HG03565 (cell line): ENCODE measurements around the gene GNAZ.
"Not testable (repeated sequence)": the region's sequence is repeated elsewhere in the genome, so short reads cannot be mapped to it uniquely, and the experiment has no call there.

Experiments
- ATAC-seq: cut with Tn5 transposase; IDR thresholded peaks from one replicate; pipeline ENCODE4 v1.9.1; 2021; ENCODE audit warnings: mild to moderate bottlenecking, moderate library complexity; ENCODE audit not compliant: unreplicated experiment

Gene GNAZ

DNA sequence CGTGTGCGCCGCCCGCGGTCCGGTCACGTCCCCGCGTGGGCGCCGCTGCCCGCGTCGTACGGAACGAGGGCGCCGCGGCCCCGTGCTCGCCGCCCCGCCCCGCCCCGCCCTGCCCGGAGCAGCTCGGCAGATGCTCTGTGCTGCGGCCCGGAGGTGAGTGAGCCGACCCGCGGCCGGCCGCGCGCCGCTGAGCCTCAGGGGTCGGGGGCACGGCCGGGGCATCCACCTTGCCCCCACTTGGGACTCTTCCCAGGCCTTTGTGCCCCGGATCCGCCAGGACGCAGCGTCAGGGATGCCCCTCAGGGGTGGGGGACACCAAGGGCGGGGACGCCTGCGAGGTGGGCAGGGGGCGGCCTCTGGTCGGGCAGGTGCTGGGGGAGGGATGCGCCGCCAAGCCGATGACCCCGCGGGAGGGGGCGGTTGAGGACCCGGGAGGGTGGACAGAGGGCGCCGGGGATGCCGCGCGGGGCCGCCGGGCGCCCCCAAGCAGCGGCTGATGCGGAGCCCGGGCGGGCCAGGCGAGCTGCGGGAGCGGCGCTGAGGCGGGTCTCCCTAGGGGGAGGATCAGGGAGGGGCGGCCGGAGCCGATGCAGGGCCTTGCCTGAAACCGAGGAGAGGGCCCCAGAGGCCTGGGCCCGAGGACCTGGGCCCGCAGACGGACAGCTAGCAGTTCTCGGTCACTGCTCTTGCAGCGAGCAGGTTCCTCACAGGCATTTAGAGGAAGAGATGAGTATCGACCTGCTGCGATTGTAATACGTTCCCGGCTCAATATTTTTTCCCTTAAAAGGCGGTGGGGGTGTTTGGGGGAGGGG lies at the start of gene GNAZ:
GNAZ (plus strand) TSS at position 102 of the 812 bp plus-strand sequence. CDS start 25,177 bp downstream, outside the sequence.
- no peak for ATAC-seq

DNA sequence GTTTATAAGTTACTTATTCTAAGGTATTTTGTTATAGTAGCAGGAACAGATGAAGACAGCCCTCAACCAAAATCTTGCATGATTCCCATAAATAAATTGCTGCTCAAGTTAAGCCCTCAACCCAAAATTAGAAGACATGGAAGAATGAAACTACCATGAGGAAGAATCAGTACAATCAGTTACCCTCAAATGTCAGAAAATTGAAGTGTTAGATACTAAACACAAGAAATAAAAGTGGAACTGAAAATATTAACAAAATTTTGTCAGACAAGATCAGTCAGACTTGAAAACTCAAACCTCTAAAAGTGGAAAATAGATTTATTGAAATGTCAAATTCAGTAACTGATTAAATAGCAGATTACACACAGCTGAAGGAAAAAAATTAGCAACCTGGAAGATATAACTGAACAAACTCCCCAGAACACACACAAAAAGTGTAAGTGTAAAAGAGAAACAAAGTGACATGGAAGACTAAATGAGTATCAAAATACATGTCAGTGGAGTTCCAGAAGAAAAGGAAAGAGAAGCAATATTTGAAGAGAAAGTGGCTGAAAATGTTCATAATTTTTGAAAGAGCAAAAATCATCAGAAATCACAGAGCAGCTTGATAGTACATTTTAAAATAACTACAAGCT lies 49.5 kb upstream of the GNAZ start:
- ATAC-seq: no peak

GRCh38 chr22:23021660-23022353 lies 48.5 kb upstream of the GNAZ start:
- not testable (repeated sequence) for ATAC-seq

DNA sequence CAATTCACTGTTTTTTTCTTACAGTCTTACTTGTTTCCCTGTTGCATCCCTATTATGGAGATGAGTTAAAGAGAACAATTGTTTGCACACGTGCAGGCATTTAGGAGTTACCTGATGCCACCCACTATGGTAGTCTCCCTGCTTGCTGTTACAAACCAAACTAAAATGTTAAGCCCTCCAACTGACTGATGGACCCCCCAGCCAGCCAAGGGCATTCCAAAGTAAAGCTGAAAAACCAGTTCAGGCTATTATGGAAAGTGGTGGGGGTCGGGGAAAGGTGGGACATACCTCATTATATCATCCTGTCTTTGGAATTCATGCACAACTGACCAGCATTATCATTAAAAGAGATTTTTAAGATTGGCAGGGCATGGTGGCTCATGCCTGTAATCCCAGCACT lies 47.0 kb upstream of the GNAZ start:
- ATAC-seq: no peak

- no peak for ATAC-seq
Measured at GRCh38 chr22:23026777-23027176, 43.5 kb upstream of the GNAZ start.

DNA sequence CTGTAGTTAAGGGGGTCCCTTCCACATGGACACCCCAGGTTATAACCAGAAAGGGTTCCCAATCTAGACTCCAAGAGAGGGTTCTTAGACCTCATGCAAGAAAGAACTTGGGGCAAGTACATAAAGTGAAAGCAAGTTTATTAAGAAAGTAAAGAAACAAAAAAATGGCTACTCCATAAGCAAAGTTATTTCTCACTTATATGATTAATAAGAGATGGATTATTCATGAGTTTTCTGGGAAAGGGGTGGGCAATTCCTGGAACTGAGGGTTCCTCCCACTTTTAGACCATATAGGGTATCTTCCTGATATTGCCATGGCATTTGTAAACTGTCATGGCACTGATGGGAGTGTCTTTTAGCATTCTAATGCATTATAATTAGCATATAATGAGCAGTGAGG lies 42.5 kb upstream of the GNAZ start:
- not testable (repeated sequence) for ATAC-seq

GRCh38 chr22:23029521-23030228 lies 40.6 kb upstream of the GNAZ start:
- ATAC-seq: no peak

DNA sequence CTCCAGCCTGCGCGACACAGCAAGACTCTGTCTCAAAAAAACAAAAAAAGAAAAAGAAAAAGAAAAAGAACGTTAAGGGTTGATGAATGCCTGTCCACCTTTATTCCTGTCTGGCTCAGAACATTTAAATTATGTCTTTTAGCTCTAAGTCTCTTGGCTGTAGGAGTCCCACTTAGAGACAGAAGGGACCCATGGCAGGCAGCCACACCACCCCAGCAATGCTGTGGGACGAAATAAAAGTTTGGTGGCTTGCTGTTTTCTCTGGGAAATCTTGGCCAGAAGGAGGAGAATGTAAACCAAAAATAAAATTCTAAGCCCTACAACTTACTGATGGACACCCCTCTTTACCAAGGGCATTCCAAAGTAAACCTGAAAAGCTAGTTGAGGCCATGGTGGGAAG lies 38.9 kb upstream of the GNAZ start:
- ATAC-seq: no peak

DNA sequence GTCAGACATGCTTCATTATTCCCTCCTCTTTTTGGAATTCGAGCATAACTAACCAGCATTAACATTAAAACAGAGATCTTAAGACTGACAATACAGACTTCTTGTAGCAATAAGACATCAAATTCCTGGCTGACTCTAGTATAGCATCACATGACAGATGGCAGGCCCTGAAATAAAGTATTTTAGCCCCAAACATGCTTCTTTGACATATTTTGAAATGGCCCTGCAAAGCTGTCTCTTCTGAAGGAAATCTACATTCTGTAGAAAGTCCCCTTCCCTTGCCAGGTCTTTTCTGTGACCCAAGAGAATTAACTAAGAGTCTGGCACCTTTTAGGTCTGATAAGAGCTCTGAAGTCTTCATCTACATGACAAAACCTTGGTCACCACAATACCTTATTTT lies 38.5 kb upstream of the GNAZ start:
- no peak for ATAC-seq

DNA sequence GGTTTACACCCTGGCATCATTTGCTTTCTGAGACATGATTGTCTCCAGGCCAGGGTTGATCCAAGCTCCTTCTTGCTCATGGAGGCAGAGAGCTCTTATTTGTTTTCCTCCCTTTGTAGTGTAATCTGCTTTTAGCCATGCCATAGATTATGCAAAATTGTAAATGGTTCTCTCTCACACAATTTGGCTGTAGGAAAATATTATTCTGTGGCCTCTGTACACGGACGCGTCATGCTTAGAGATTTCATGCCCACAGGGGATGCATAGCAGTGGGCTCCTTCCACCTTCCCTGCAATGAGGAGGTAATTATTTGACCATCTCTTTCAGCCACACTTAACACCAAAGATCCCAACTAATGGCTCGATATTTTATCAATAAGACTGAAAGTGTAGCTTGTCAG lies 37.7 kb upstream of the GNAZ start:
- ATAC-seq: no peak

DNA sequence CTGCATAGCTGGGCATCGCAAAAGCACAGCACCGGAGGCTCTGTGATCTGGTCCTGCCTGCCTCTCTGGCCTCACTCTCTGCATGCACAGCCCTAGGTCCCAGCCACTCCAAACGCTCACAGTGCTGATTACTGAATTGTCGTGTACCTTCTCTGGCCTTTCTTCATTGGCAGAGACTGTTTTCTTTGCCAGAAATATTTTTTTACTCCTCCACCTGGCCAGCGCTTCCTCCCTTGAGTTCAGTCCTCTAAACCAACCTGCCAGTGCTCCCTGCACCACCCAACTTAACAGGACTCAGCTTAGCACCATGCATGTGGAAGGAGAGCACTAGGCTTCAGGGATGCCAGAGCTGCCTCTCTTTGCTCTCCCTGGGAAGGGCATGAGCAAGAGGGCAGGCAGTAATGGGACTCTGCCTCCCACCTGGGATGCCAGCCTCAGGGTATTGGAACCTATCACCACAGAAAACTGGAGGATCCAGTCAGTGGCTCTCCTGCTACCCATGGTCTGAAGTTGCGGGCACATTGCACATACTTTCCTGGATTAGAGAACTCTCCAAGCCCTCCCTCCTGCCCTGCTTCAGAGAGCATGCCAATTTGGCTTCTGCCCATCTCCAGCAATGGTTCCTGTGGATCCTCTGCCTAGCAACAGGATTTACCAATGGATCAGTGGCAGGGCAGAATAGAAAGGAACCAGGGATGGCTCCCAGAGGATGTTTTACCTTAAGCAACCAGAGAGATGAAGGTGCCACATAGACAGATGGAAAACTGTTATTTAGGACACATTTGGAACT lies 37.0 kb upstream of the GNAZ start:
- no peak for ATAC-seq

DNA sequence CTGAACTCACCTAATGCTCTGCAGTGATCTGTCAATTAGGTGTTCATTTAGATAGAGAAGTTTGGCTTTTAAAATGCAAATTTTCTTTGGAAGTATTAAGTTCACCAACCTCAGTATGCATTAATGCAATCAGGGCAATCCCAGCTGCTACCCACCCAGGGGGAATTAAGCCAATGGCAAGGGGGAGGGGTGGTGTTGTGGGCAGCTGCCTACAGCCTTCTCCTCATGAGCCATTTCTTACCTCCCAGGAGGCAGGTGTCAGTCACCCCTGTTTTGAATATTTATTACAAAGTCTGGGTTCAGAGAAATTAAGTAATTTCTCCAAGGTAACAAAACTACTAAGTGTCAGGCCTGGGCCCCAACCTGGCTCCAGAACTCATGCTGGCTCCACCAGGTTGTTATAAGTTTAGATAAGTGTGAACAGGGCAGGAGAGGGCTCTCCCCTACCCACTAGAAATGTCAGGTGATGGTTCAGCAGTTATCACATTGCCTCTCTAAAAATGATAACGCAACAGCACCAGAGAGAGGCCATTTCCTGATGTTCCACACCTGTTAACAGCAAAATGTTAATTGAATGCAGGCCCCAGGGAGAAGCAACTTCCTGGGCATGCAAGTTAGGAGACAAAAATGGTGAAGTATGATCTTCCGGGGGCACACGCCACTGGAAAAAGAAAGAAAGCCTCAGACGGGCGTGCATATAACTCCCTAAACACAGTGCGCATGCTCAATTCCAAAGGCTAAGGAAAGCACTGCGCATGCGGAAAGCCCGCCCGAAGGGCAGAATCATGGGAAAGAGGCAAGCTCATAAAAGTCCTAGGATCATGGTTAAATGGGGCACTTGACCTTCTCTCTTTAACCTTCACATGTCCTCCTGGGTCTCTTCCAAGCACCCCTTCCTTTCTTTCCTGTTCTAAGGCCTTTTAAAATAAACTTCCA lies 35.4 kb upstream of the GNAZ start:
- no peak for ATAC-seq

DNA sequence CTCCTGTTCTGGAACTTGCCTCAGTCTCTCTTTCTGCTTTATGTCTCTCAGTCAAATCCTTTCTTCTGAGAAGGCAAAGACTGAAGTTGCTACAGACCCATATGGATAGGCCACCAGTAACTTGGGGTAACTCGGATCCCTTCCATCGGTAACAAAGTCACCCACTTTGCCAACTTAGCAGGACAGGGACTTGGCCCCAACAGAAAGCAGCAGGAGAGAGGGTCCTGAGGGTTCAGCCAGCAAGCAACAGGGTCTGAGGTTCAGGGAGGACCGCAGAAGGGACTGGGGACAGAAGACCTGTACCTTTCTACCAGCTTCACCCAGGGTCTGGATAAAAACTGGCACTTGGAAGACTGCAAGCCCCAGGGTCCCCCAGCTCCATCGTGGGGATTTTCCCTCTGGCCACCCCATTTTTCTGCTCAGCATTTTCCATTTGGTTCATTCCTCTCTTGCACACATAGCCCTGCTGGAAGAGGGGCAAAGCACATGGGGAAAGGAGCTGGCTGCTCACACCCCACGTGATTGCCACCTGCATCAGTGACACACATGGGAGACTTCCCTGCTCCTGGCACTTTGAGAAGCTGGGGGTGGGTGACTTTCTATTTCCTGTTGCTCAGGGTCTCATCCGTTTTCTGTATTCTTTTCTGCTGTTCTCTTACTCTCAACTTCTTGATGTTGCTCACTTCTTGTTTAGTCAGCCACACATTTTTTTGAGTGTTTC lies 34.6 kb upstream of the GNAZ start:
- ATAC-seq: no peak

GRCh38 chr22:23036684-23037428 lies 33.5 kb upstream of the GNAZ start:
- ATAC-seq: no peak

DNA sequence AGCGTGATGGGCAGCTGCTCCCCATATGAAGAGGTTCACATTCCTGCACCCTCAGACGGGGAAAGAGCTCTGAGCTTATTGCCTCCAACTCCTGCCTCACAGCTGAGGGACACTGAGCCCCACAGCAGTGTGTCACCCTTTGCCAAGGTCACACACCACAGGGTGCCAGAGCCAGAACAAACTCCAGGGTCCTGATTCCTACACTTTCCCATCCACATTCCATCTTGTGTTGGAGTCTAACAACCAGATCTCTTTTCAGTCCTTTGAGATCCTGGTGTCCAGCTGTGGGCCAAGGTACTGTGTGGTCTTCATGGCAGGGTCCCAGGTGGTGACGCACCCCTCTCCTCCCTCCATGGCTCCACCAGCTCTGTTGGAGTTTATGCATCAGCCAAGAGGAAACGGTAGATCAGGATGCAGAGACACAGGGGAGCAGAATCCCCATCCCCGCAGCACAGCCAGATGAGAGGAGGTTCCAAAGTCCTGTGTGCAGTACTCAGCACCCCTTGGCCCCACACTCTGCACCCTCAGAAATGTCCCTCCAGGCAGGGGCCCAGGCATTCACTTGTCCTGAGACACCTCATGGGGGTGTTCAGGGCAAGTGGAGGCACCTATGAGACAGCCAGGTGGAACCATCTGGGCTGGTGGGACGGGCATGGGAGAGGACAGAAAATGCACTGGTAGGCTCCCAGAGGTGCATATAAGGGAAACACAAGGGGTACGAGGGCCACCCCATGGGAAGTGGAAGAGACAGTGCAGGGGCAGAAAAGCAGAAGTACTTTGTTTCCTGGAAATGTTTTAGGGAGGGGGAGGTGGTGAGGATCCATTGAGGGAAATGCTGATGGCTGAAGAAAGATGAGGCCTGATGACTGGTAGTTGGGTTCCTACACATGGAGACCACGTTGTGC lies 32.6 kb upstream of the GNAZ start:
- ATAC-seq: no peak

DNA sequence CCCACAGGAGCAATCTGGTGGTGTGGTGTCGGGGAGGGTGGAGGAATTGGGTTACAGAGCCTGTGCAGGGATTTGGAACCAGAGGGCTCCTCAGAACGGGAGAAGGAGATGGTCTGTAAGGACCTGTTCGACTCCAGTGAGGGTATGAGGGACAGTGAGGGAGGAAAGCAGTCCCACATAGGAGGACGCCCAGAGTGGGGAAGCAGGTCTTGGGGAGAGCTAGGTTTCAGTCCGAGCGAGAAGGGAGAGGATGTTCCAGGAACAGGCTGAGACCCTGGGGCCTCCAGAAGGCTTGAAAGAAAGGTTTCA lies 32.0 kb upstream of the GNAZ start:
- ATAC-seq: no peak

GRCh38 chr22:23038902-23039301 lies 31.4 kb upstream of the GNAZ start:
- no peak for ATAC-seq
